Measurements from ENCODE around the gene TNFRSF4.

The TNFRSF4 gene

DNA sequence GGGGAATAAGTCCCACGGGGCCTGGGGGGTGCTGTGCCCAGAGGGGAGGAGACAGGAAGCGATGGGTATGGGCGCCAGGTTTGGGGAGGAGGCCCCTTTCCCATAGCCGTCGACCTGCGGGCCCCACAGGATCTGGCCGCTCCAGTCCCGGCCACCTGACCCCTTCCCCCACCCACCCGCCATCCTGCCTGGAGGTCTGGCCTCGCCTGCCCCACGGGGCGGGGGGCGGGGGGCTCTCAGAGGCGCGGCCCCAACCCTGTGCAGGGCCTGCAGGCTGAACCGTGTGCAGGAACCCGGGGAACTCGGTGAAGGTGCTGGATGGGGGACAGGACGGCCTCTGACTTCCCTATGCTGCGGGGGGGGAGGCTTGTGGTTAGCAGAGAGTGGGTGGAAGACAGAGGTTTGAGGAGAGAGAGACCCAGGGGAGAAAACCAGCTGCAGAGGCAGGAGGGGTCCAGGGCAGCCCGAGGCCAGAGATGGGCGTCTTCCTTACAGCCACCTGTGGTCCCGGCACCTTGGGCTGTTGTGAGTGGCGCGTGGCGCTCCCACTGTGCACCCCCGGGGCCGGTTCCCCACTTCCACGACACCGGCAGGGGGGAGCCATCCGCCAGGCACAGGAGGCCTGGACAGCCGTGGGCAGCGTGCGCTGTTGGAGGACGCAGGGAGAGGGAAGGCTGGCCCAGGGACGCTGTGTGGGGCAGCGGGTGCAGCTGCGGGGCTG lies 5.1 kb downstream of the TNFRSF4 start:
- no peak for DNase-seq (ENCODE audit: low spot score)
- H3K27ac ChIP-seq = peak overlapping the region; percentile 68; the same call in 1 of the 2 replicates
- TF ChIP-seq, protein P1, sequence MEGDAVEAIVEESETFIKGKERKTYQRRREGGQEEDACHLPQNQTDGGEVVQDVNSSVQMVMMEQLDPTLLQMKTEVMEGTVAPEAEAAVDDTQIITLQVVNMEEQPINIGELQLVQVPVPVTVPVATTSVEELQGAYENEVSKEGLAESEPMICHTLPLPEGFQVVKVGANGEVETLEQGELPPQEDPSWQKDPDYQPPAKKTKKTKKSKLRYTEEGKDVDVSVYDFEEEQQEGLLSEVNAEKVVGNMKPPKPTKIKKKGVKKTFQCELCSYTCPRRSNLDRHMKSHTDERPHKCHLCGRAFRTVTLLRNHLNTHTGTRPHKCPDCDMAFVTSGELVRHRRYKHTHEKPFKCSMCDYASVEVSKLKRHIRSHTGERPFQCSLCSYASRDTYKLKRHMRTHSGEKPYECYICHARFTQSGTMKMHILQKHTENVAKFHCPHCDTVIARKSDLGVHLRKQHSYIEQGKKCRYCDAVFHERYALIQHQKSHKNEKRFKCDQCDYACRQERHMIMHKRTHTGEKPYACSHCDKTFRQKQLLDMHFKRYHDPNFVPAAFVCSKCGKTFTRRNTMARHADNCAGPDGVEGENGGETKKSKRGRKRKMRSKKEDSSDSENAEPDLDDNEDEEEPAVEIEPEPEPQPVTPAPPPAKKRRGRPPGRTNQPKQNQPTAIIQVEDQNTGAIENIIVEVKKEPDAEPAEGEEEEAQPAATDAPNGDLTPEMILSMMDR (conservative IDR thresholded peaks at IDR 0.05; ENCODE audit: low read depth) = no peak
- ChIA-PET POLR2A (ENCODE audit: low non-redundant PET) (interaction anchor here (0.6 to 0.7 kb wide), 2 partner anchors 19 to 166 kb away, joined by 3 to 7 read pairs; no protein-coding TSS in a partner anchor), CTCF (no interaction called here)

DNA sequence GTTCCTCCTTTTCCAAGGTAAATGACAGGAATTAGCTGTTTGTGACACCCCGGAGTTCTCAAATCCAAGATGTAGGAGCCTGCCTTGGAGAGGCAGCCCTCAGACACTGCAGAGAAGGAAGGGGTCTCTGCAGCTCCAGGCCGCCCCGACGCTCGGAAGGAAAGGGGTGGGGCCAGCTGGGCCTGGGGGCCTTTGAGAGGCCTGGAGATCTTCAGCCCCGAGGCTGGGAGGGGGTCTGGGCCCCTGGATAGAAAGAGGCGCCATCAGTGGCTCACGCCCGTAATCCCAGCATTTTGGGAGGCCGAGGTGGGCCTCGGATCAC lies 6.4 kb downstream of the TNFRSF4 start:
- ChIA-PET CTCF (interaction anchor here (0.7 kb wide), 1 partner anchor 85 kb away, joined by 3 read pairs; no protein-coding TSS in a partner anchor), POLR2A (ENCODE audit: low non-redundant PET) (no interaction called here)
- H3K27ac ChIP-seq = peak overlapping the region; percentile 68
- DNase-seq (ENCODE audit: low spot score) = no peak
- TF ChIP-seq, protein P1 (conservative IDR thresholded peaks at IDR 0.05; ENCODE audit: low read depth) = no peak

DNA sequence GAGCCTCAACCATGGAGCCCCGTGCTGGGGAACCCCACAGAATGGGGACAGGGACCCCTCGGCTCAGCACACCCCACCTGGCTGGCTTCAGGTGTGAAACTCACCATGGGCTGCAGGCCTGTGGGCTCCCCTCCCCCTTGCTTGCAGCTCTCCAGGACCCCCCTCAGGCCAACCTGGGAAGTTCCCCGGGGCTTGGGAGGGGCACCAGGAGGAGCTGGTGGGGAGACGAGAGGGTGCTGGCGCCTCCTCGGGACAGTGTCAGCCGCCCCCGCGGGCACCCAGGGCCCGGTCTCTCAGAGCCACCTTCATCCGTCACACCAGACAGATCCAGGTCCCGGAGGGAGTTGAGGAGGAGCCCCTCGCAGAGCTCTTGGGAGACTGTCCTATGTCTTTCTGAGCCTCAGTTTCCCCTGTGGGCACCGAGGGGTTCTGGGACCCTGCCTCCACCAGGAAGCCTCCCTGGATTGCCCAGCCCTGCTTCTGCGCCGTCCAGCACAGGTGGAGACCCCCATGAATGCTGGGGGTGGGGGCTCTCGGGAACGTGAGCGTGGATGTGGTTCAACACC lies 6.9 kb downstream of the TNFRSF4 start:
- DNase-seq (ENCODE audit: low spot score) = no peak
- ChIA-PET POLR2A (ENCODE audit: low non-redundant PET) (no interaction called here), CTCF (interaction anchor here (0.5 to 0.7 kb wide), 2 partner anchors 85 kb away, joined by 3 to 6 read pairs; no protein-coding TSS in a partner anchor)
- no peak overlapping the region for H3K27ac ChIP-seq
- TF ChIP-seq, protein P1 (conservative IDR thresholded peaks at IDR 0.05; ENCODE audit: low read depth) = no peak

DNA sequence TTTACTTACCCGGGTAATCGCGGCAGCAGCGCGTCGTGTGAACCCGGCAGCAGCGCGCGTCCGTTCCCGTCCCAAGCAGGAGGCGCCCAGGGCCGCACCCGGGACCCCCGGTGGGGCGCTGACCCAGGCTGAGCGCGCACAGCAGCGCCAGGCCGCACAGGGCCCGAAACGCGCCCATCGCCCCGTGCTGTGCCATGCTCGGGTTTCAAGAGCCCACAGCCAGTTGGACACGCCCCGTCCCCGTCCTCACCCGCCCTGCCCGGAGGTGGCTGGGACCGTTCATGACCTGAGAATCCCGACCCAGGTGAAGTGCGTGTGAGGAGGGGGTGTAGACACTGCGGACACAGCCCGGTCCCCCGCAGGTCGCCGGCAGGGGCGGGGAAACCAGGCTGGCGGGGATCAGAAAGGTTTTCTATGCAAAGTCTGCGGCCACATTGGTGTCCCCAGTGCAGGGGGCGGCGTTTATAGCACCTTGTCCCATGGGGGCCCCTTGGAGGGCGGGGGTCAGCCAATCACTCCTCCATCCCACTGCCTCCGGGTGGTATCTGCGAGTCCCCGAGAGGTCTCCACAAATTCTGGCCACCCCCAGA lies 7.5 kb downstream of the TNFRSF4 start, which contains the start of gene TNFRSF18:
Gene TNFRSF18, minus strand, starts transcription at position 217 of the 590 bp plus-strand sequence. Its CDS starts 21 bp downstream, at position 196.
- H3K27ac ChIP-seq = 0 out of 2 replicates have a peak within 1 kb of the TSS, but pooled peaks have one; percentile 68
- ChIA-PET CTCF (interaction anchor here (0.5 to 0.7 kb wide), 2 partner anchors 84 to 103 kb away, joined by 3 to 6 read pairs; no protein-coding TSS in a partner anchor), POLR2A (ENCODE audit: low non-redundant PET) (no interaction called here)
- TF ChIP-seq, protein P1 (conservative IDR thresholded peaks at IDR 0.05; ENCODE audit: low read depth) = no peak
- DNase-seq (ENCODE audit: low spot score) = peak; percentile 15

DNA sequence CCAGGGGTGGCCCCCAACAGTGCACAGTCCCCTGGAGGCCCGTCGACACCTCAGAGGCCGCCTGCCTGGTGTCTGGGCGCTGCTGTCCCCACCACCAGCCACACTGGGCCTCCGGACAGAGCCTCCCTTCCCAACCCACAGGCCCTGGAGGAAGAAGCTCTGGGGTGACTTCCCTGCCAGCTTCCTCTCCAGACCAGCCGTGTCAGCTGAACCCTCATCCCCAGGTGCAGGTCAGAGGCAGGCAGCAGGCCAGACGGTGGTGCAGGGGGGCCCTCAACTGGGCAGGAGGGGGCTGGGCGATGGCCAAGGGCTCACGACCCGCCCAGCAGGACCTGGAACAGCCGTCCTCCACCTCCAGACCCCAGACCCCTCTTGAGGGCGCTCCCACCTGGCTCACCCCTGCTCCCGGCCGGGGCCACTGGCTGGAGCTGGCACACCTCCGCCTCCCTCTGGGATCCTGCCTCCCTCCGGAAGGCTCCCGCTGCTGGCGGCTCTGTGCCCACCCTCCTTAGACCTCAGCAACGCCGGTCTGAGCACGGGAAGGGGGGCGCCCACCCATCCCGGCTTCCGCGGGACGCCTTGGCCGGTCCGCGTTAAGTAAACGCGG lies 8.1 kb downstream of the TNFRSF4 start:
- no peak for DNase-seq (ENCODE audit: low spot score)
- POLR2A ChIA-PET (ENCODE audit: low non-redundant PET) = interaction anchor here (0.5 kb wide), 1 partner anchor 239 kb away, joined by 3 read pairs; no protein-coding TSS in a partner anchor
- no peak overlapping the region for H3K27ac ChIP-seq
- CTCF ChIA-PET = interaction anchor here (0.5 to 1.3 kb wide), 3 partner anchors 17 to 104 kb away, joined by 3 to 4 read pairs (median 3); no protein-coding TSS in a partner anchor
- TF ChIP-seq, protein P1 (conservative IDR thresholded peaks at IDR 0.05; ENCODE audit: low read depth) = no peak
